HEK293T (cell line): ENCODE measurements around the gene NTF3.

Source experiments
- CTCF ChIA-PET: fragments of 350-600 bp; formaldehyde crosslinking; extraction: SDS; loops from one replicate; lab custom pipeline; 2021; ENCODE audit warnings: antibody characterized with exemption, inconsistent platforms; lab: Yijun Ruan, JAX
- POLR2A ChIA-PET: fragments of 350-600 bp; formaldehyde crosslinking; extraction: SDS; loops from one replicate; lab custom pipeline; 2020; ENCODE audit warnings: antibody characterized with exemption, inconsistent platforms; lab: Yijun Ruan, JAX
- DNase-seq: peaks from one replicate; pipeline ENCODE4 v3.0.0; 2012; ENCODE audit warnings: mixed read lengths; ENCODE audit errors: extremely low spot score
- ARNT ChIP-seq: fragments of 450-650 bp; IDR thresholded peaks from 2 replicates; pipeline ENCODE4 v1.6.1; 2017; ENCODE audit warnings: mild to moderate bottlenecking
- BHLHE40 ChIP-seq: fragments of 450-650 bp; IDR thresholded peaks from 2 replicates; pipeline ENCODE4 v1.6.1; 2016; ENCODE audit warnings: mild to moderate bottlenecking, moderate library complexity, borderline replicate concordance
- CTBP1 ChIP-seq: fragments of 450-650 bp; IDR thresholded peaks from 2 replicates; pipeline ENCODE4 v1.6.1; 2016; ENCODE audit warnings: borderline replicate concordance
- ELF4 ChIP-seq: fragments of 450-650 bp; IDR thresholded peaks from 2 replicates; pipeline ENCODE4 v1.6.1; 2017; ENCODE audit warnings: antibody characterized with exemption
- FOXA1 ChIP-seq: fragments of 450-650 bp; IDR thresholded peaks from 2 replicates; pipeline ENCODE4 v1.6.1; 2016; ENCODE audit warnings: mild to moderate bottlenecking
- FOXK2 ChIP-seq: fragments of 450-650 bp; IDR thresholded peaks from 2 replicates; pipeline ENCODE4 v1.6.1; 2016; ENCODE audit warnings: mild to moderate bottlenecking
- FOXM1 ChIP-seq: fragments of 450-650 bp; IDR thresholded peaks from 2 replicates; pipeline ENCODE4 v1.6.1; 2017; ENCODE audit warnings: mild to moderate bottlenecking, borderline replicate concordance
- HDGF ChIP-seq: fragments of 450-650 bp; IDR thresholded peaks from 2 replicates; pipeline ENCODE4 v1.6.1; 2017; ENCODE audit warnings: antibody characterized with exemption, borderline replicate concordance
- L3MBTL2 ChIP-seq: fragments of 450-650 bp; conservative IDR thresholded peaks from 2 replicates; pipeline ENCODE4 v1.6.1; 2016; ENCODE audit warnings: mild to moderate bottlenecking
- LEF1 ChIP-seq: fragments of 450-650 bp; IDR thresholded peaks from 2 replicates; pipeline ENCODE4 v1.6.1; 2017; ENCODE audit warnings: mild to moderate bottlenecking, borderline replicate concordance
- NFRKB ChIP-seq: fragments of 450-650 bp; IDR thresholded peaks from 2 replicates; pipeline ENCODE4 v1.6.1; 2016; ENCODE audit warnings: mild to moderate bottlenecking, moderate library complexity
- SP1 ChIP-seq: fragments of 450-650 bp; IDR thresholded peaks from 2 replicates; pipeline ENCODE4 v1.6.1; 2017
- SUZ12 ChIP-seq: fragments of 450-650 bp; IDR thresholded peaks from 2 replicates; pipeline ENCODE4 v1.6.1; 2016; ENCODE audit warnings: mild to moderate bottlenecking
- TARDBP ChIP-seq: fragments of 450-650 bp; IDR thresholded peaks from 2 replicates; pipeline ENCODE4 v1.6.1; 2016
- ZNF384 ChIP-seq: fragments of 450-650 bp; IDR thresholded peaks from 2 replicates; pipeline ENCODE4 v1.6.1; 2016
- TF ChIP-seq, protein P1 (sequence below): fragments of 450-650 bp; IDR thresholded peaks from 2 replicates; pipeline ENCODE4 v1.6.1; 2016

The NTF3 gene

GRCh38 chr12:5523396-5524115, 91.6 kb downstream of the NTF3 start:
- ChIA-PET POLR2A (no interaction called here), CTCF (no interaction called here)
- DNase-seq, result no peak
- TF ChIP-seq BHLHE40 (no peak), FOXA1 (no peak), CTBP1 (no peak), FOXK2 (no peak), ELF4 (no peak), FOXM1 (no peak), ZNF384 (no peak), ARNT (no peak), LEF1 (no peak), L3MBTL2 (no peak), SP1 (no peak), HDGF (no peak), SUZ12 (no peak), NFRKB (no peak), TARDBP (no peak)
- TF ChIP-seq, protein P1, sequence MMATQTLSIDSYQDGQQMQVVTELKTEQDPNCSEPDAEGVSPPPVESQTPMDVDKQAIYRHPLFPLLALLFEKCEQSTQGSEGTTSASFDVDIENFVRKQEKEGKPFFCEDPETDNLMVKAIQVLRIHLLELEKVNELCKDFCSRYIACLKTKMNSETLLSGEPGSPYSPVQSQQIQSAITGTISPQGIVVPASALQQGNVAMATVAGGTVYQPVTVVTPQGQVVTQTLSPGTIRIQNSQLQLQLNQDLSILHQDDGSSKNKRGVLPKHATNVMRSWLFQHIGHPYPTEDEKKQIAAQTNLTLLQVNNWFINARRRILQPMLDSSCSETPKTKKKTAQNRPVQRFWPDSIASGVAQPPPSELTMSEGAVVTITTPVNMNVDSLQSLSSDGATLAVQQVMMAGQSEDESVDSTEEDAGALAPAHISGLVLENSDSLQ, result no peak

- POLR2A ChIA-PET, result no interaction called here
- DNase-seq, result no peak
- CTCF ChIA-PET, result no interaction called here
- TF ChIP-seq FOXM1, result no peak
- no peak for TF ChIP-seq ELF4
- no peak for TF ChIP-seq HDGF
- TF ChIP-seq, protein P1, result no peak
- TF ChIP-seq L3MBTL2, result no peak
- TF ChIP-seq TARDBP, result no peak
- TF ChIP-seq FOXA1, result no peak
- no peak for TF ChIP-seq CTBP1
- TF ChIP-seq SP1, result no peak
- no peak for TF ChIP-seq LEF1
These were observed 92.3 kb downstream of the NTF3 start for GRCh38 chr12:5524116-5524768.

GRCh38 chr12:5524769-5525436, 93.0 kb downstream of the NTF3 start:
- POLR2A ChIA-PET, result no interaction called here
- no peak for DNase-seq
- TF ChIP-seq L3MBTL2 (no peak), FOXM1 (no peak), LEF1 (no peak), ARNT (no peak), HDGF (no peak), SUZ12 (no peak), CTBP1 (no peak), NFRKB (no peak), FOXA1 (no peak), ELF4 (no peak), FOXK2 (no peak), SP1 (no peak)
- TF ChIP-seq, protein P1, result no peak
- CTCF ChIA-PET, result no interaction called here

DNA sequence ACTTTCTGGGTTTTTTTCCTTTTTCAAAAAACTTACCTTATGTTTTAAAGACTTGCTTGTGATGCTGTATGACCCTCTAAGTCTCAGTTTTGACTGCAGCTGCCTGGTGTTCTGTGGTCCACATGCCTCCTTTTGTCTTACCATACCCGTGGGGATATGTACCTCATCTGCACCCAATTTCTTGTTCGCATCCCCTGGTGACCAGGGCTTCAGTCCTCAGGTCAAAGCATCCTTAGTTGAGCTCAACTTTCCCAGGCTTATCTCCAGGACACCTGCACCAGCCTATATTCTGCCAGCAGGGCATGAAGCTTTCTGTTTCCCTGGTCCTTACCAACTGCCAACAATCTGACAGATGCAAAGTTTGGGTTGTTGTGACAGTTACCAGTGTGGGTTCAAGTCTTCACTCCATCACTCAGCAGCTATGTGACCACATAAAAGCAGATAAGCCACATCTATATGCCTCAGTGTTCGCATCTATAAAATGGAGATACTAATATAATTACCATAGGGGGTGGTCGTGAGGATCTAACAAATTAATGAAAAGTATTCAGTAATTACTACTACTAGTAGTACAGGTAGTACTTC, 94.0 kb downstream of the NTF3 start:
- TF ChIP-seq ZNF384 (no peak), FOXA1 (no peak), SUZ12 (no peak), TARDBP (no peak), NFRKB (no peak), SP1 (no peak), CTBP1 (no peak), FOXK2 (no peak), FOXM1 (no peak), LEF1 (no peak), BHLHE40 (no peak), L3MBTL2 (no peak), ELF4 (no peak), ARNT (no peak)
- TF ChIP-seq, protein P1, result no peak
- no peak for DNase-seq
- ChIA-PET CTCF (interaction anchor here (0.7 kb wide), 1 partner anchor 86 kb away, joined by 3 read pairs; no protein-coding TSS in a partner anchor), POLR2A (no interaction called here)
